Vagina (tissue), 2 donors: ENCODE data around the gene LPCAT1.

Experiments
- POLR2AphosphoS5 ChIP-seq, 2 donors: sonication (generic); formaldehyde crosslinking; IDR thresholded peaks; one replicate each; pipeline ENCODE4 v1.9.0; 2017; ENCODE audit warnings: antibody characterized with exemption in 2 of 2, mild to moderate bottlenecking in 2 of 2, low read depth in 1 of 2; ENCODE audit not compliant: insufficient read depth in 1 of 2
- TF ChIP-seq, protein P1 (sequence below), 3 experiments: fragments of 450-650 bp in 2 of 3; fragments of 200-600 bp in 1 of 3; sonication (generic) in 1 of 3; IDR thresholded peaks; one replicate each; pipeline ENCODE4 v1.5.1; 2017 to 2019; ENCODE audit warnings: antibody characterized with exemption in 3 of 3, mild to moderate bottlenecking in 2 of 3, moderate library complexity in 2 of 3

- TF ChIP-seq, protein P1, sequence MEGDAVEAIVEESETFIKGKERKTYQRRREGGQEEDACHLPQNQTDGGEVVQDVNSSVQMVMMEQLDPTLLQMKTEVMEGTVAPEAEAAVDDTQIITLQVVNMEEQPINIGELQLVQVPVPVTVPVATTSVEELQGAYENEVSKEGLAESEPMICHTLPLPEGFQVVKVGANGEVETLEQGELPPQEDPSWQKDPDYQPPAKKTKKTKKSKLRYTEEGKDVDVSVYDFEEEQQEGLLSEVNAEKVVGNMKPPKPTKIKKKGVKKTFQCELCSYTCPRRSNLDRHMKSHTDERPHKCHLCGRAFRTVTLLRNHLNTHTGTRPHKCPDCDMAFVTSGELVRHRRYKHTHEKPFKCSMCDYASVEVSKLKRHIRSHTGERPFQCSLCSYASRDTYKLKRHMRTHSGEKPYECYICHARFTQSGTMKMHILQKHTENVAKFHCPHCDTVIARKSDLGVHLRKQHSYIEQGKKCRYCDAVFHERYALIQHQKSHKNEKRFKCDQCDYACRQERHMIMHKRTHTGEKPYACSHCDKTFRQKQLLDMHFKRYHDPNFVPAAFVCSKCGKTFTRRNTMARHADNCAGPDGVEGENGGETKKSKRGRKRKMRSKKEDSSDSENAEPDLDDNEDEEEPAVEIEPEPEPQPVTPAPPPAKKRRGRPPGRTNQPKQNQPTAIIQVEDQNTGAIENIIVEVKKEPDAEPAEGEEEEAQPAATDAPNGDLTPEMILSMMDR (IDR thresholded peaks at IDR 0.05): no peak
- TF ChIP-seq POLR2AphosphoS5 (IDR thresholded peaks at IDR 0.05; ENCODE audit: insufficient read depth in 1 of 2, low read depth in 1 of 2): no peak
These were observed 21.5 kb upstream of the LPCAT1 start for GRCh38 chr5:1545126-1545804.
